Brain microvascular endothelial cell (primary cell): ENCODE results near the gene ATF2.

ENCODE experiments used
- DNase-seq: peaks from one replicate; pipeline ENCODE4 v3.0.0-alpha.2; 2020
- H3K27ac ChIP-seq: fragments of 250-450 bp; sonication (Bioruptor Pico); 2 replicates; pipeline ENCODE4 v1.5.1; 2020; ENCODE audit warnings: mild to moderate bottlenecking, moderate library complexity
- H3K27me3 ChIP-seq: fragments of 250-450 bp; sonication (Bioruptor Pico); replicated peaks from 2 replicates; pipeline ENCODE4 v1.5.1; 2020; ENCODE audit warnings: mild to moderate bottlenecking
- H3K36me3 ChIP-seq: fragments of 250-450 bp; sonication (Bioruptor Pico); replicated peaks from 2 replicates; pipeline ENCODE4 v1.5.1; 2020; ENCODE audit warnings: mild to moderate bottlenecking
- H3K4me3 ChIP-seq: 2 replicates; pipeline ENCODE4 v1.5.1; 2011; ENCODE audit warnings: low read depth, mild to moderate bottlenecking, control low read depth, low read length, moderate library complexity
- in situ Hi-C: cut with HindIII; loops from 2 replicates; pipeline ENCODE4 v1.10.0; 2017; ENCODE audit warnings: low sequenced_read_pairs, low pct_ligation_motif_present
- TF ChIP-seq, protein P1 (sequence below): IDR thresholded peaks from 2 replicates; pipeline ENCODE4 v1.5.1; 2011; ENCODE audit warnings: low read depth, mild to moderate bottlenecking, moderate library complexity, low read length, control low read depth, inconsistent platforms; ENCODE audit errors: missing control alignments

The ATF2 gene

DNA sequence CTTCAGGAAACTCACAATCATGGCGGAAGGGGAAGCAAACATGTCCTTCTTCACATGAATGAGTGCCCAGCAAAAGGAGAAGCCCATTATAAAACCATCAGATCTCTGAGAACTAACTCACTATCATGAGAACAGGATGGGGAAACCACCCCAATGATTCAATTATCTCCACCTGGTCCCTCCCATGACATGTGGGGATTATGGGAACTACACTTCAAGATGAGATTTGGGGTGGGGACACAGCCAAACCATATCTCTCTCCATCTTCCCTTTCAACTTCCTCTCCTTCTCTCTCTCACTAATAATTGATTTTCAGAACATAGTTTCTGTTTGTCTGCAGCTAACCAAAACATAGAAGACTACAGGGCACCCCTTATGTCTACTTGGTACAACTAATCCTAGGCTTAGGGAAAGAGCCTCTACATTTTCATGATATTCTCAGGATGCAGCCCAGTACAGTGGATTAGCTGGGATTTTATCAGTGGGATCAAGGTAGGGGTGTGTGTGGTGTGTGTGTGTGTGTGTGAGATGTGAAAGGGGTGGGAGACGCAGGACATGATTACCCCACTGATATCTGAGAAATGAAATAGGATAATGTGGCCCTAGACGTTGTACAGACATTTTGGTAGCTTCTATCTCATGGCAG, 2.8 kb upstream of the ATF2 start:
- Histone ChIP-seq H3K27ac (no peak overlapping the region), H3K4me3 (no peak overlapping the region), H3K27me3 (no peaks in the 10 kb centered on the region), H3K36me3 (peaks cover 6% of the 10 kb centered on the region)
- TF ChIP-seq, protein P1, sequence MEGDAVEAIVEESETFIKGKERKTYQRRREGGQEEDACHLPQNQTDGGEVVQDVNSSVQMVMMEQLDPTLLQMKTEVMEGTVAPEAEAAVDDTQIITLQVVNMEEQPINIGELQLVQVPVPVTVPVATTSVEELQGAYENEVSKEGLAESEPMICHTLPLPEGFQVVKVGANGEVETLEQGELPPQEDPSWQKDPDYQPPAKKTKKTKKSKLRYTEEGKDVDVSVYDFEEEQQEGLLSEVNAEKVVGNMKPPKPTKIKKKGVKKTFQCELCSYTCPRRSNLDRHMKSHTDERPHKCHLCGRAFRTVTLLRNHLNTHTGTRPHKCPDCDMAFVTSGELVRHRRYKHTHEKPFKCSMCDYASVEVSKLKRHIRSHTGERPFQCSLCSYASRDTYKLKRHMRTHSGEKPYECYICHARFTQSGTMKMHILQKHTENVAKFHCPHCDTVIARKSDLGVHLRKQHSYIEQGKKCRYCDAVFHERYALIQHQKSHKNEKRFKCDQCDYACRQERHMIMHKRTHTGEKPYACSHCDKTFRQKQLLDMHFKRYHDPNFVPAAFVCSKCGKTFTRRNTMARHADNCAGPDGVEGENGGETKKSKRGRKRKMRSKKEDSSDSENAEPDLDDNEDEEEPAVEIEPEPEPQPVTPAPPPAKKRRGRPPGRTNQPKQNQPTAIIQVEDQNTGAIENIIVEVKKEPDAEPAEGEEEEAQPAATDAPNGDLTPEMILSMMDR: no peak
- in situ Hi-C loops: no loop called here
- DNase-seq: no peak

DNA sequence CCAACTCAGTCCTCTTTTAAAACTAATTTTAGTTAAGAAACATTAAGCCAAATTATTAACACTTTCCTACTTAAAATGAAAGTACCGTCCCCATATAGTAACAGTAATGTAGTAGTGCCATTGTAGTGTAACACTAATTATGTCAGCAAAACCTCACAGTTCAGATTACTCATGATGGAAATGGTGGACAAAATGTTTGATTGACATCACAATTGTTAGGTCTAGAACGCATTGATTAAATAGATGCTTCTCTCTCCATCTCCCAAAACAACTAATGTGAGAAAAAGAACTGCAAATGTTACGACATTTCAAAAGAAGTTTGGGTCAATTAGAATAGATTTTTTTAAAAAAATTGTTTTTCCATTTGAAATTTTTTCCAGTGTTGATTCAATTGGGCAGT, 1.2 kb upstream of the ATF2 start:
- Histone ChIP-seq H3K27ac (no peak overlapping the region), H3K27me3 (no peaks in the 10 kb centered on the region), H3K36me3 (no peaks in the 10 kb centered on the region), H3K4me3 (peak overlapping the region; percentile 87)
- in situ Hi-C loops: no loop called here
- no peak for DNase-seq
- TF ChIP-seq, protein P1: no peak

DNA sequence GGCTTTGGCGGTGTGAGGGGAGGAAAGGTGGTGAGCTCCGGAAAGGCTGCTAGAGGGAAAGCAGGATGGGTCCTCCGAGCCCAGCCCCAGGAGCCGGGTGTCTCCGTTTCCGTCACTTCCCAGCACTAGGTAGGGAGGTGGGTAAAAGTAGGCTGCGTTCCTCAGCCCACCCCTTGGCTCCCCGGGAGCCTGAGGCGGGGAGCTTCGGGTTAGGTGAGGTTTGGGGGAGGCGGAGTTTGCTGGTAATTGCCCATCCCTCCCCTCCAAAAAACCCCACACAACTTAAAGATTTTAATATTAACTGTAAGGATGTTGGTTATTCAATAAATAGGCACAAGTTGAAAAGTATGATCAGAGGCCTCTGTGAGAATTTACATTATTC, 552 bp upstream of the ATF2 start:
- in situ Hi-C loops: no loop called here
- DNase-seq: no peak
- H3K27me3 ChIP-seq: no peaks in the 10 kb centered on the region
- H3K36me3 ChIP-seq: no peaks in the 10 kb centered on the region
- peak overlapping the region; percentile 87 for H3K4me3 ChIP-seq
- H3K27ac ChIP-seq: peak overlapping the region; percentile 70
- TF ChIP-seq, protein P1: no peak

DNA sequence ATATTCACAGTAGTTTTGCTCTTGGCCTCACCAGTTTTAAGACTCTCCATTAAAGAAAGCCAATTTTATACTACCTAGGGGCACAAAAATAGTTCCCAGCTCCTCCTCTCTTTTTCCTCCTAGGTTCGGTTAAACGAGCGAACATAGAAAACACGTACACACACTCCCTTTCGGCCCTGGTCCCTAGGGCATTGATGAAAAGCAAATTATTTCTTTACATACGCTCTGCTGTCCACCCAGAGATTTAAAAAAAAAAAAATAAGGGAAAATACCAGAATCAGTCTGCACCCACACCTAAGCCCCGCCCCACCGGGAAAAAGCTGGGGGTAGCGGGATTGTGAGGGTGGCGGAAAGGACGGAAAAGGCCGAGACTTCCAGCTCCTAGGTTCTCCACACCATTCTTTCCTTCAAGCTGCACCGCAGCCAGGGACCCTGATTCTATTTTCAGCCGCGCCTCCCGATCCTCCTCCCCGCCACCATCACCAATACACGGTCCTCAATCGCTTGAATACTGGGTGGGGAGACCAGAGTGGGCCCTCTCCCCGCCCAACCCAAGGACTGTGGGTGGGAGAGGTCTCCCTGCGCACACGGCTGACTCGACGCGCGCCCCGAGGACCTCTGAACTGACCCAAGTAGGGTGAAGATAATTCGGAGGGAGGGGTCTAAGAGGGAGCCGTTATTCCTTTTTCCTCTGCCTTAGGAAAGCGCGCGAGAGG, 769 bp downstream of the ATF2 start:
- TF ChIP-seq, protein P1: no peak
- in situ Hi-C loops: no loop called here
- Histone ChIP-seq H3K4me3 (peak overlapping the region; percentile 100), H3K27ac (peak overlapping the region; percentile 90), H3K36me3 (no peaks in the 10 kb centered on the region), H3K27me3 (no peaks in the 10 kb centered on the region)
- DNase-seq: no peak

DNA sequence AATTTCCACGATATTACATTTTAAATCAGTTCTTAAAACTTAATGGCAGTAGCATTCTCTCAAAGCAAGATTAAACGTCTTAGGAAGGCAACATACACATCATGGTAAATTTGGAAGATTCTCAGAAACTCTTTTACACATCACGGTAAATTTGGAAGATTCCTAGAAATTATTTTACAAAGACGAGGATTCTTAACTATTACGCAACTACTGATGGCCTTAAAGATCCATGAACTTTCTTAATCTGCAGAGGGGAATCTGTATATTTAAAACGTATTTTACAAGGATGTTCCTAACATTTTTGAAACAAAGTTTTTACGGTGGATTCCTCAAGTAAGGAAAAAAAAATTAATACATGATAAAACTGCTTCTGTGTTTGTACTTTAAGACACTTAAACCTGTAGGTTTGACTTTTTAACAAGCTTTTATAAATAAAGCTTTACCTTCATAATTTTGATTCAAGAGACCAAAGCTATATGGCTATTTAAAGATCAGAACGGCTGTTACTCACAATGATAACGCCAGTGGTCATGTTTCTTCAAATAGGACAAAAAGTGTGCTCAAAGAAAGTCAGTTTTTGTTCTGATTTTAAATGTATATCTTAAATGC, 1.7 kb downstream of the ATF2 start:
- Histone ChIP-seq H3K36me3 (no peaks in the 10 kb centered on the region), H3K4me3 (peak overlapping the region; percentile 100), H3K27ac (no peak overlapping the region), H3K27me3 (no peaks in the 10 kb centered on the region)
- no peak for DNase-seq
- in situ Hi-C loops: no loop called here
- TF ChIP-seq, protein P1: no peak
